NK-92 (cell line): Measurements from ENCODE around the gene HEBP2.

ENCODE experiments used
- DNase-seq: peaks from one replicate; lab custom pipeline; 2025; ENCODE audit not compliant: unreplicated experiment; lab: John Stamatoyannopoulos, UW

Gene HEBP2

GRCh38 chr6:138454981-138455706, 51.1 kb downstream of the HEBP2 start:
- DNase-seq: no peak

- DNase-seq: no peak
Observed at GRCh38 chr6:138455746-138456400, 51.9 kb downstream of the HEBP2 start.

GRCh38 chr6:138456401-138456790, 52.4 kb downstream of the HEBP2 start:
- DNase-seq: no peak

- DNase-seq: no peak
Observed at GRCh38 chr6:138461647-138462046, 57.6 kb downstream of the HEBP2 start.

- no peak for DNase-seq
Observed at GRCh38 chr6:138464085-138464484, 60.1 kb downstream of the HEBP2 start.

DNA sequence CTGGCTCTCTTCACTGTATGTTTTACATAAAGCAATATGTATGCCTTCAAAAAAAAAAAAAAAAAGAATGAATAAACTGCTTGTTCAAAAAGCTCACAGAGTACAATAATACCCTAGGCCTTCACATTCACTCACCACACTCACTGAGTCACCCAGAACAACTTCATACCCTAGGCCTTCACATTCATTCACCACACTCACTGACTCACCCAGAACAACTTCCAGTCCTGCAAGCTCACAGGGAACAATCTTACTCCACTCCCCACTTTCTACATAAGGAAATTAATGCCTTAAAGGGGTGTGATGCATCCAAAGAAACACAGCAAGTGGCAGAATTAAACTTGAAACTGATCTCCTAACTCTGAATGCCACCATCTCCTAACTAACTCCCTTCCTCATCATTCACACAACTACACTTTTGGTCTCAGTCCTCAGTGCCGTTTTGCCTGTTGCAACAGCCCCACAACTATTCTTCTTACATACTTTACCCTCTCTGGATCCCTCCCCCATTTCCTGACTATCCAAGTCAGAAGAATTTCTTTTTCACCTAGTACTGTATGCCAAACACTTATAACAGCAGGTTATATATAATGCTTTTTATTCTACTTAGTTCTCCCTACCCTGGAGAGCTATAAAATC, 61.1 kb downstream of the HEBP2 start:
- DNase-seq: no peak

DNA sequence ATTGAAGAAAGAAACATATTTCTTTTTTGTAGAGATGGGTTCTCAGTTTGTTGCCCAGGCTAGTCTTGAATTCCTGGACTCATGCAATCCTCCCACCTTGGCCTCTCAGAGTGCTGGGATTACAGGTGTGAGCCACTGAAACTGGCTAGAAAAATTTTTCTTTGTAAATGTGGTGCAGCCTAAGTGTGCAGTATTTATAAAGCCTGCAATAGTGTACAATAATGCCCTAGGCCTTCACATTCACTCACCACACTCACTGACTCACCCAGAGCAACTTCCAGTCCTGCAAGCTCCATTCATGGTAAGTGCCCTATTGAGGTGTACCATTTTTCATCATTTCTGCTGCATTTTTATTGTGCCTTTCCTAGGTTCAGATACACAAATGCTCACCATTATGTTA, 63.9 kb downstream of the HEBP2 start:
- no peak for DNase-seq

GRCh38 chr6:138468320-138469015, 64.4 kb downstream of the HEBP2 start:
- DNase-seq: no peak
